IMR-90 (cell line): ENCODE results near the gene RSBN1L. TPM values are rescaled to one million over a fixed set of nuclear protein-coding genes. Genes with fewer than 3 reads are reported as not detected.

Experiments used
- ATAC-seq: fragments of 200-7000 bp; cut with Tn5 transposase; 2 replicates; pipeline ENCODE4 v1.9.1; 2020; ENCODE audit warnings: low read depth, mild to moderate bottlenecking, moderate library complexity
- BruUV-seq: library from RNA; stranded (reverse); fragments of 400-500 nt; replicated peaks from 2 replicates; lab custom pipeline; 2021; lab: Mats Ljungman, UMichigan
- CTCF ChIA-PET: fragments of 300-600 bp; formaldehyde crosslinking; extraction: SDS; loops from one replicate; lab custom pipeline; 2021; ENCODE audit warnings: antibody characterized with exemption; lab: Yijun Ruan, JAX
- POLR2A ChIA-PET: fragments of 300-600 bp; sonication (Branson Sonifier 250); formaldehyde crosslinking; loops from one replicate; lab custom pipeline; 2022; ENCODE audit warnings: antibody characterized with exemption; ENCODE audit not compliant: unreplicated experiment; lab: Charles Lee
- DNase-seq: peaks from one replicate; pipeline ENCODE4 v3.0.0; 2013
- H2AFZ ChIP-seq: replicated peaks from 2 replicates; pipeline ENCODE3; 2013; ENCODE audit warnings: low read length, mild to moderate bottlenecking; ENCODE audit not compliant: poor library complexity
- H2AK5ac ChIP-seq: 2 replicates; pipeline ENCODE4 v1.6.1; 2013; ENCODE audit warnings: low read depth, low read length, inconsistent platforms
- H2AK9ac ChIP-seq: replicated peaks from 2 replicates; pipeline ENCODE3; 2013; ENCODE audit warnings: mild to moderate bottlenecking, low read depth, low read length, moderate library complexity; ENCODE audit not compliant: poor library complexity
- H2BK120ac ChIP-seq: 2 replicates; pipeline ENCODE4 v1.6.1; 2013; ENCODE audit warnings: low read depth, low read length, inconsistent platforms
- H2BK15ac ChIP-seq: 3 replicates; pipeline ENCODE4 v1.6.1; 2013; ENCODE audit warnings: low read depth, low read length, inconsistent platforms
- H2BK20ac ChIP-seq: 2 replicates; pipeline ENCODE4 v1.6.1; 2013; ENCODE audit warnings: low read depth, mild to moderate bottlenecking, inconsistent platforms, low read length, moderate library complexity
- H2BK5ac ChIP-seq: 2 replicates; pipeline ENCODE4 v1.6.1; 2013; ENCODE audit warnings: mild to moderate bottlenecking, low read depth, low read length, inconsistent platforms; ENCODE audit not compliant: poor library complexity, severe bottlenecking
- H3K14ac ChIP-seq: replicated peaks from 2 replicates; pipeline ENCODE4 v1.6.1; 2013; ENCODE audit warnings: low read depth, low read length, inconsistent platforms
- H3K18ac ChIP-seq: 2 replicates; pipeline ENCODE4 v1.6.1; 2013; ENCODE audit warnings: low read depth, low read length, control low read depth
- H3K23ac ChIP-seq: 2 replicates; pipeline ENCODE4 v1.6.1; 2013; ENCODE audit warnings: low read depth, low read length, inconsistent platforms
- H3K27ac ChIP-seq: 2 replicates; pipeline ENCODE4 v1.5.1; 2013; ENCODE audit warnings: mild to moderate bottlenecking, control low read depth, low read length; ENCODE audit not compliant: insufficient read depth
- H3K27me3 ChIP-seq: 2 replicates; pipeline ENCODE4 v1.6.1; 2013; ENCODE audit warnings: low read length; ENCODE audit not compliant: control insufficient read depth, insufficient read depth
- H3K36me3 ChIP-seq: 2 replicates; pipeline ENCODE4 v1.6.1; 2013; ENCODE audit warnings: low read length, mixed read lengths; ENCODE audit not compliant: control insufficient read depth, insufficient read depth
- H3K4ac ChIP-seq: 2 replicates; pipeline ENCODE4 v1.6.1; 2013; ENCODE audit warnings: low read depth, low read length, inconsistent platforms
- H3K4me1 ChIP-seq: 2 replicates; pipeline ENCODE4 v1.6.1; 2013; ENCODE audit warnings: low read length, mixed read lengths; ENCODE audit not compliant: control insufficient read depth, insufficient read depth
- H3K4me2 ChIP-seq: 2 replicates; pipeline ENCODE4 v1.6.1; 2013; ENCODE audit warnings: low read depth, mild to moderate bottlenecking, control low read depth, low read length, moderate library complexity
- H3K4me3 ChIP-seq: 2 replicates; pipeline ENCODE4 v1.5.1; 2013; ENCODE audit warnings: low read depth, mild to moderate bottlenecking, control low read depth, low read length, moderate library complexity; ENCODE audit not compliant: insufficient read depth
- H3K56ac ChIP-seq: 2 replicates; pipeline ENCODE4 v1.6.1; 2013; ENCODE audit warnings: low read length, inconsistent platforms; ENCODE audit not compliant: insufficient read depth; ENCODE audit errors: extremely low read depth
- H3K79me1 ChIP-seq, 2 experiments: 2 replicates each; pipeline ENCODE4 v1.6.1; 2013; ENCODE audit warnings: low read length in 2 of 2, inconsistent platforms in 1 of 2, low read depth in 1 of 2
- H3K9ac ChIP-seq: 2 replicates; pipeline ENCODE4 v1.6.1; 2013; ENCODE audit warnings: low read depth, low read length, control low read depth
- H3K9me1 ChIP-seq: 2 replicates; pipeline ENCODE4 v1.6.1; 2013; ENCODE audit warnings: low read length, inconsistent platforms; ENCODE audit not compliant: insufficient read depth
- H3K9me3 ChIP-seq: 2 replicates; pipeline ENCODE4 v1.6.1; 2013; ENCODE audit warnings: low read length; ENCODE audit not compliant: control insufficient read depth, insufficient read depth
- H4K20me1 ChIP-seq: 2 replicates; pipeline ENCODE4 v1.6.1; 2013; ENCODE audit warnings: low read length, inconsistent platforms; ENCODE audit not compliant: insufficient read depth
- H4K5ac ChIP-seq: 2 replicates; pipeline ENCODE4 v1.6.1; 2013; ENCODE audit warnings: mild to moderate bottlenecking, low read depth, low read length, control low read depth
- H4K8ac ChIP-seq, 2 experiments: 2 replicates each; pipeline ENCODE4 v1.6.1; 2013; ENCODE audit warnings: low read depth in 2 of 2, low read length in 2 of 2, control low read depth in 1 of 2, inconsistent platforms in 1 of 2
- H4K91ac ChIP-seq: 2 replicates; pipeline ENCODE4 v1.6.1; 2013; ENCODE audit warnings: low read depth, low read length, inconsistent platforms; ENCODE audit not compliant: insufficient read depth
- BHLHE40 ChIP-seq: fragments of 150-350 bp; IDR thresholded peaks from 2 replicates; pipeline ENCODE4 v1.6.1; 2016; ENCODE audit warnings: mild to moderate bottlenecking, low read depth, low read length
- CEBPB ChIP-seq: IDR thresholded peaks from 2 replicates; pipeline ENCODE4 v1.6.1; 2012; ENCODE audit warnings: low read depth, low read length, improper control_type of control experiment
- CHD1 ChIP-seq: IDR thresholded peaks from 2 replicates; pipeline ENCODE4 v1.6.1; 2012; ENCODE audit warnings: low read depth, low read length, improper control_type of control experiment
- CTCF ChIP-seq: conservative IDR thresholded peaks from 2 replicates; pipeline ENCODE4 v1.5.1; 2012; ENCODE audit warnings: mild to moderate bottlenecking, low read depth, low read length, improper control_type of control experiment
- ELK1 ChIP-seq: fragments of 150-350 bp; IDR thresholded peaks from 2 replicates; pipeline ENCODE4 v1.6.1; 2016; ENCODE audit warnings: low read depth, mild to moderate bottlenecking, low read length, moderate library complexity, borderline replicate concordance
- FOS ChIP-seq: fragments of 150-350 bp; IDR thresholded peaks from 2 replicates; pipeline ENCODE4 v1.6.1; 2016; ENCODE audit warnings: low read depth, low read length
- MAFK ChIP-seq: IDR thresholded peaks from 2 replicates; pipeline ENCODE4 v1.6.1; 2012; ENCODE audit warnings: low read depth, low read length, improper control_type of control experiment
- MAZ ChIP-seq: IDR thresholded peaks from 2 replicates; pipeline ENCODE4 v1.6.1; 2012; ENCODE audit warnings: low read depth, mild to moderate bottlenecking, low read length, improper control_type of control experiment, moderate library complexity, borderline replicate concordance
- MXI1 ChIP-seq: IDR thresholded peaks from 2 replicates; pipeline ENCODE4 v1.6.1; 2012; ENCODE audit warnings: low read depth, mild to moderate bottlenecking, low read length, moderate library complexity, borderline replicate concordance
- NFE2L2 ChIP-seq: fragments of 150-350 bp; IDR thresholded peaks from 2 replicates; pipeline ENCODE4 v1.6.1; 2016; ENCODE audit warnings: low read depth, mild to moderate bottlenecking, low read length
- POLR2A ChIP-seq: IDR thresholded peaks from 2 replicates; pipeline ENCODE4 v1.6.1; 2012; ENCODE audit warnings: mild to moderate bottlenecking, low read depth, low read length
- RAD21 ChIP-seq: IDR thresholded peaks from 2 replicates; pipeline ENCODE4 v1.6.1; 2012; ENCODE audit warnings: low read length, improper control_type of control experiment
- RCOR1 ChIP-seq: IDR thresholded peaks from 2 replicates; pipeline ENCODE4 v1.6.1; 2012; ENCODE audit warnings: mild to moderate bottlenecking, low read length, improper control_type of control experiment; ENCODE audit not compliant: insufficient replicate concordance
- RFX5 ChIP-seq: IDR thresholded peaks from 2 replicates; pipeline ENCODE4 v1.8.0; 2012; ENCODE audit warnings: low read depth, mild to moderate bottlenecking, low read length, moderate library complexity
- SMC3 ChIP-seq: fragments of 150-350 bp; IDR thresholded peaks from 2 replicates; pipeline ENCODE4 v1.6.1; 2016; ENCODE audit warnings: low read depth, mild to moderate bottlenecking, antibody characterized with exemption, low read length, moderate library complexity
- WGBS, 2 experiments: methylation state at CpG; one replicate each; pipeline versions ENCODE4 v1.1.5 to v1.1.7; 2013; ENCODE audit warnings: missing lambda C conversion rate in 2 of 2; ENCODE audit not compliant: insufficient read length in 1 of 2; ENCODE audit errors: extremely low coverage in 2 of 2; 5-methylcytosine and 5-hydroxymethylcytosine counted together
- dilution Hi-C: fragments of 300-500 bp; cut with HindIII; formaldehyde crosslinking; loops from one replicate; pipeline ENCODE4 v1.14.3; 2018; ENCODE audit warnings: low sequenced_read_pairs; ENCODE audit not compliant: unreplicated experiment
- in situ Hi-C: fragments of 300-500 bp; cut with MboI; formaldehyde crosslinking; loops from 3 replicates; pipeline ENCODE4 v1.14.3; 2019; ENCODE audit warnings: low sequenced_read_pairs, inconsistent platforms, mixed read lengths
- intact Hi-C: fragments of 100-400 bp; cut with micrococcal nuclease; formaldehyde crosslinking; loops from 2 replicates; pipeline ENCODE4 v1.10.0; 2022
- polyA plus RNA-seq, 3 experiments: library from polyadenylated mRNA; depleted of rRNA; stranded (reverse); fragments of >200 nt; gene quantifications; 2 replicates each; pipeline ENCODE4 v1.2.3, GENCODE V29; 2012; ENCODE audit warnings: low replicate concordance in 1 of 3
- total RNA-seq: library from RNA; depleted of rRNA; stranded (reverse); fragments of >200 nt; gene quantifications from 2 replicates; pipeline ENCODE4 v1.2.3, GENCODE V29; 2012
- TF ChIP-seq, protein P1 (sequence below): fragments of 150-350 bp; IDR thresholded peaks from 2 replicates; pipeline ENCODE4 v1.6.1; 2017; ENCODE audit warnings: mild to moderate bottlenecking, antibody characterized with exemption, low read length, low read depth

Gene RSBN1L
- total and polyA plus RNA-seq, 2 of the 4 experiments (the other 2 are of a cell fraction): 7.8 to 14.7 TPM

DNA sequence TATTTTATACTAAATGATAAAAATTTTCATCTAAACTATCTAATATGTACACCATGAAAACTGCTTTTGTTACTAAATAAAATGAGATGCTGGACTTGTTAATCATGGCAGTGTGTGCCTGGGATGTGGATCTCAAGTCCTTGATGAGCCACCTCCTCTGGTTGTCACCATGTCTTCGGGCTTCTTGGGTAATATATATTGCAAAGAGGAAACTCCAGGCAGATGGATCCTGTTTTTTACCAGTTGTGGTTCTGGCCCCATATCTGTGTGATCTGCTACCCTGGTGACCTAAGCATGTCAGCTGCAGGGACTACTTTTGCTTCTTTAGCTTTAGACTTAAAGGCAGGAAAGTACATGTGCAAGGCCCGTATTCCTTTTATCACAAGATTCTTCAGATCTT, 55.8 kb downstream of the RSBN1L start:
- Histone ChIP-seq H3K9me1 (peaks cover 8% of the 10 kb centered on the region; the same call in 1 of the 2 replicates), H3K27me3 (no peaks in the 10 kb centered on the region), H2BK20ac (no peak overlapping the region), H3K4me3 (no peak overlapping the region), H2AK5ac (no peak overlapping the region), H3K4ac (no peak overlapping the region), H3K27ac (no peak overlapping the region), H4K8ac (no peak overlapping the region), H3K9ac (no peak overlapping the region), H2BK120ac (no peak overlapping the region), H3K4me1 (peaks cover 2% of the 10 kb centered on the region; the same call in 1 of the 2 replicates), H4K91ac (no peak overlapping the region), H3K9me3 (no peaks in the 10 kb centered on the region), H2BK15ac (no peak overlapping the region), H2AFZ (no peak overlapping the region), H3K56ac (no peak overlapping the region), H2BK5ac (no peak overlapping the region), H3K36me3 (peaks cover 2% of the 10 kb centered on the region), H2AK9ac (no peak overlapping the region), H4K5ac (no peak overlapping the region), H3K23ac (0 out of 2 replicates have a peak overlapping the region, but pooled peaks have one; percentile 2), H3K18ac (no peak overlapping the region), H4K20me1 (0 out of 2 replicates have a peak, but pooled peaks cover 9% of the 10 kb centered on the region), H3K79me1 (peaks cover 17 to 67% of the 10 kb centered on the region in 2 experiments; a peak in 3 of 4 replicates), H3K4me2 (no peak overlapping the region), H3K14ac (no peak overlapping the region)
- ChIA-PET CTCF (no interaction called here), POLR2A (interaction anchor here (0.6 kb wide), 1 partner anchor 9 kb away, joined by 3 read pairs; no protein-coding TSS in a partner anchor)
- no CpG with 5 or more reads among the region's 2 CpGs for WGBS, 2 experiments
- DNase-seq (no peak), ATAC-seq (no peak)
- in situ Hi-C loops (loop anchor here (5.0 kb wide), 1 partner anchor 95 kb away; no protein-coding TSS in a partner anchor), dilution Hi-C loops (no loop called here), intact Hi-C loops (no loop called here)
- no TSS peak for BruUV-seq
- TF ChIP-seq BHLHE40 (no peak), MXI1 (no peak), CHD1 (no peak), MAZ (no peak), ELK1 (no peak), CTCF (no peak), NFE2L2 (no peak), RFX5 (no peak), POLR2A (no peak), RAD21 (no peak), CEBPB (no peak), FOS (no peak), MAFK (no peak), RCOR1 (no peak), SMC3 (no peak)
- TF ChIP-seq, protein P1, sequence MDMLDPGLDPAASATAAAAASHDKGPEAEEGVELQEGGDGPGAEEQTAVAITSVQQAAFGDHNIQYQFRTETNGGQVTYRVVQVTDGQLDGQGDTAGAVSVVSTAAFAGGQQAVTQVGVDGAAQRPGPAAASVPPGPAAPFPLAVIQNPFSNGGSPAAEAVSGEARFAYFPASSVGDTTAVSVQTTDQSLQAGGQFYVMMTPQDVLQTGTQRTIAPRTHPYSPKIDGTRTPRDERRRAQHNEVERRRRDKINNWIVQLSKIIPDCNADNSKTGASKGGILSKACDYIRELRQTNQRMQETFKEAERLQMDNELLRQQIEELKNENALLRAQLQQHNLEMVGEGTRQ: no peak
